Measurements from ENCODE around the gene GSTK1.

GRCh38 chr7:143247372-143247771 is 15.9 kb upstream of the GSTK1 start:
- TF ChIP-seq MAX (IDR thresholded peaks at IDR 0.05; ENCODE audit: low read depth) (no peak), SMC3 (IDR thresholded peaks at IDR 0.05; ENCODE audit: low read depth, low read length) (no peak), POLR2AphosphoS5 (IDR thresholded peaks at IDR 0.05; ENCODE audit: low read depth, low read length) (no peak), CTCF (IDR thresholded peaks at IDR 0.05) (no peak), YY1 (IDR thresholded peaks at IDR 0.05; ENCODE audit: low read depth) (no peak), RAD21 (IDR thresholded peaks at IDR 0.05; ENCODE audit: low read length) (no peak), NFIC (IDR thresholded peaks at IDR 0.05; ENCODE audit: borderline replicate concordance) (no peak), EZH2phosphoT487 (IDR thresholded peaks at IDR 0.05; ENCODE audit: borderline replicate concordance, low read depth) (no peak)
